ENCODE measurements around the gene RENBP. TPM values are rescaled to one million over a fixed set of nuclear protein-coding genes. Genes with fewer than 3 reads are reported as not detected.
A peak's percentile ranks its signal among the peaks of the same experiment; 100 is the strongest.

The RENBP gene
- total RNA-seq, 1 experiment from 2014 or later, result 7.1 TPM

DNA sequence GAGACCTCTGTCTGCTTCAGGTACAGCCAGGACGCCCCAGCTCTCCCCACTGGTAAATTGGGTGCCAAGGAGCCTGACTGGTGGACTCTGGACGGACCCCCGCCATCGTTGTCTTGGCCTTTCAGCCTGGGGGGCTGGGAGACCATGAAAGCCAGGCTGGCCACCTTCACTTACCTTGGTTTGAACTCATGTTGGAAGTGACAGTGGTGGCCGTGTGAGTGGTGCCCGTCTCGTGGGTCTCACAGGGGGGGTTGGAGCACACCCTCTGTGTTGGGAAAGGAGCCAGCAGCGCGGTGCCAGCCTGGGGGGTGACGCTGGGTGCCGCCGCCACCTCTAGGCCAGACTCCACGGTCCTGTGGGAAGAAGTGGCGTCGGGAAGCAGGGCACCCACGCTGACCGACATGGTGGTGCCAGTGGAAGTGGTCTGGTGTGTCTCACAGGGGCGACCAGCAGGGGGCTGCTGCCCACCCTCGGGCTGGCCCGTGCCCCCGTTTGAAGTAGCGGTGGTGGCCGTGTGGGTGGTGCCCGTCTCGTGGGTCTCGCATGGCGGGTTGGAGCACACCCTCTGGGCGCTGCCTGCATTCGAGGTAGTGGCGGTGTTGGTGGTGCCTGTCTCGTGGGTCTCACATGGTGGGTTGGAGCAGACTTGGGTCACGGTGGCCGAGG is 9.6 kb upstream of the RENBP start:
- H3K4me1 ChIP-seq (ENCODE audit: insufficient read depth, low read length), result no peaks in the 10 kb centered on the region
- H3K18ac ChIP-seq (ENCODE audit: insufficient read length, low read depth, low read length), result no peak overlapping the region
- Mint-ChIP-seq H3K27ac (peak overlapping the region in 2 of 3 experiments; percentile 58 to 72; a peak in 1 of 7 replicates), H3K4me3 (no peak overlapping the region), H3K36me3 (ENCODE audit: insufficient read depth in 1 of 3, low read depth in 3 of 3) (peaks cover 72 to 95% (median 87%) of the 10 kb centered on the region in 3 experiments), H3K9me3 (no peaks in the 10 kb centered on the region; a peak in 1 of 5 replicates), H3K4me1 (peaks cover 0 to 13% of the 10 kb centered on the region in 2 experiments; a peak in 3 of 4 replicates), H3K27me3 (ENCODE audit: low read depth) (no peaks in the 10 kb centered on the region)
- no peak overlapping the region for H2BK15ac ChIP-seq (ENCODE audit: low read depth, low read length)
- H3K4ac ChIP-seq (ENCODE audit: low read depth, low read length), result no peak overlapping the region
- H2BK5ac ChIP-seq (ENCODE audit: insufficient read length, low read length), result no peak overlapping the region
- no peak overlapping the region for H2BK120ac ChIP-seq (ENCODE audit: low read depth, low read length, poor library complexity, severe bottlenecking)
- no peak overlapping the region for H4K8ac ChIP-seq (replicated peaks; ENCODE audit: insufficient read length, low read depth, low read length)
- no peaks in the 10 kb centered on the region for H4K20me1 ChIP-seq (ENCODE audit: control insufficient read depth, insufficient read depth, insufficient read length)
- no CpG with 5 or more reads among the region's 33 CpGs for WGBS (ENCODE audit: extremely low coverage, insufficient read length, low lambda C conversion rate)
- no peaks in the 10 kb centered on the region for H3K23me2 ChIP-seq (ENCODE audit: insufficient read length, low read depth, low read length, poor library complexity, severe bottlenecking)
- no peak overlapping the region for H3K14ac ChIP-seq (ENCODE audit: insufficient read depth, low read length)
- H2BK20ac ChIP-seq (ENCODE audit: low read depth, low read length, poor library complexity, severe bottlenecking), result no peak overlapping the region
- TF ChIP-seq, protein P1, sequence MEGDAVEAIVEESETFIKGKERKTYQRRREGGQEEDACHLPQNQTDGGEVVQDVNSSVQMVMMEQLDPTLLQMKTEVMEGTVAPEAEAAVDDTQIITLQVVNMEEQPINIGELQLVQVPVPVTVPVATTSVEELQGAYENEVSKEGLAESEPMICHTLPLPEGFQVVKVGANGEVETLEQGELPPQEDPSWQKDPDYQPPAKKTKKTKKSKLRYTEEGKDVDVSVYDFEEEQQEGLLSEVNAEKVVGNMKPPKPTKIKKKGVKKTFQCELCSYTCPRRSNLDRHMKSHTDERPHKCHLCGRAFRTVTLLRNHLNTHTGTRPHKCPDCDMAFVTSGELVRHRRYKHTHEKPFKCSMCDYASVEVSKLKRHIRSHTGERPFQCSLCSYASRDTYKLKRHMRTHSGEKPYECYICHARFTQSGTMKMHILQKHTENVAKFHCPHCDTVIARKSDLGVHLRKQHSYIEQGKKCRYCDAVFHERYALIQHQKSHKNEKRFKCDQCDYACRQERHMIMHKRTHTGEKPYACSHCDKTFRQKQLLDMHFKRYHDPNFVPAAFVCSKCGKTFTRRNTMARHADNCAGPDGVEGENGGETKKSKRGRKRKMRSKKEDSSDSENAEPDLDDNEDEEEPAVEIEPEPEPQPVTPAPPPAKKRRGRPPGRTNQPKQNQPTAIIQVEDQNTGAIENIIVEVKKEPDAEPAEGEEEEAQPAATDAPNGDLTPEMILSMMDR (conservative IDR thresholded peaks at IDR 0.05), result no peak
- no peaks in the 10 kb centered on the region for H3K79me1 ChIP-seq (ENCODE audit: insufficient read depth, low read depth, low read length, poor library complexity, severe bottlenecking)
- H3T11ph ChIP-seq (ENCODE audit: low read length), result no peak overlapping the region
- H2BK12ac ChIP-seq (ENCODE audit: insufficient read length, low read depth, low read length), result no peak overlapping the region
- no peaks in the 10 kb centered on the region for H3K79me2 ChIP-seq (ENCODE audit: insufficient read depth, low read length)
- H4K5ac ChIP-seq (ENCODE audit: insufficient read length, low read depth, low read length), result no peak overlapping the region
- no peak overlapping the region for H3K9ac ChIP-seq (ENCODE audit: extremely low read depth, insufficient read length, low read length)
- no peak overlapping the region for H3K23ac ChIP-seq (ENCODE audit: insufficient read length, low read depth, low read length)
- H3K4me2 ChIP-seq (ENCODE audit: insufficient read depth, insufficient read length, low read length), result no peak overlapping the region
- no peak overlapping the region for H2AK5ac ChIP-seq (ENCODE audit: insufficient read length, low read length)
- H3K9me3 ChIP-seq (ENCODE audit: control insufficient read depth, low read depth, low read length), result peaks cover 5% of the 10 kb centered on the region
- H4K91ac ChIP-seq (ENCODE audit: insufficient read length, low read depth, low read length), result no peak overlapping the region
- H2AFZ ChIP-seq (ENCODE audit: low read length), result no peak overlapping the region
- no peak overlapping the region for H3K56ac ChIP-seq (ENCODE audit: insufficient read length, low read depth, low read length)
- H3K27me3 ChIP-seq (ENCODE audit: insufficient read depth, low read length), result no peaks in the 10 kb centered on the region
- H3K27ac ChIP-seq (ENCODE audit: insufficient read length, low read depth, low read length), result no peak overlapping the region
- DNase-seq, result no peak
